Measurements from ENCODE around the gene CEBPZ.

CEBPZ gene

DNA sequence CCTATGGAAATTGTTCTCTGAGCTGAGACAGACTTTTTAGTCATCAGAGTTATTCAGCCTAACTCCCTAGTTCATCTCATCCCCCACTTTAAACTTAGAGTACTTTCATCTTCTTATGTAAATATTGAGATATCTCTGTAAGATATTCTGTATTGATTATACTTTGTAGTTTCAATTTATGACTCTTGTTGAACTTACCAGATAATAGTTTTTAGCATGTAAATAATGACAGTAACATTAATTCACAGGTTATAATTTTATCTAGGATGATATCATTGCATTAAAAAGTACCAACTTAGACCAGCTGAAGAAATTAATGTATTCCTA, 59.8 kb downstream of the CEBPZ start:
- no peak for DNase-seq

DNA sequence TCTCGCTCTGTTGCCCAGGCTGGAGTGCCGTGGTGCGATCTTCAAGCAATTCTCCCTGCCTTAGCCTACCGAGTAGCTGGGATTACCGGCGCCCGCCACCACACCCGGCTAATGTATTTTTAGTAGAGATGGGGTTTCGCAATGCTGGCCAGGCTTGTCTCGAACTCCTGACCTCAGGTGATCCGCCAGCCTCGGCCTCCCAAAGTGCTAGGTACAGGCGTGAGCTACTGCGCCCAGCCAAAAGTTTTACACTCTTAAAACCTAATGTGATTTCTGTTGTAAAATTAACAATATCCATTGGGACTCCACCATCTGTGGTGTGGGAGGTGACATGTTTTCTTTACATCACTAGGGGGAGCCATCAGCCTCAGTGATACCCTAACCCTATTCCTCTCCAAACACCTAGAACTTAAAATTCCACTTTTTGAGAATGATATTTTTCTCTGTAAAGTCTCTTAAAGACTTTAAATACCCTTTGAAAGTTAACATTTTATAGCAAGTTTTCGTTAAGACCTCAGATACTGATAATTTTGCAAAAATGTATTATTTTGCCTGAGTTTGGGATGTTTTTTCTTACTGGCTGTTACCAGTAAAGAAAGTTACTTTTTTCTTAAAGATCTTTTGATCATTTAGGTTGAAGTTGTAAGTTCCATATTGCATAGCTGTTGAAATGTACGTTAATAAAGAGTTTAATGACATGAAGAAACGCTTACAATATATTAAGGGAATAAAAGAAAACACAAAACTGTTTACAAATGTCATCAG, 63.0 kb downstream of the CEBPZ start:
- DNase-seq = no peak

DNA sequence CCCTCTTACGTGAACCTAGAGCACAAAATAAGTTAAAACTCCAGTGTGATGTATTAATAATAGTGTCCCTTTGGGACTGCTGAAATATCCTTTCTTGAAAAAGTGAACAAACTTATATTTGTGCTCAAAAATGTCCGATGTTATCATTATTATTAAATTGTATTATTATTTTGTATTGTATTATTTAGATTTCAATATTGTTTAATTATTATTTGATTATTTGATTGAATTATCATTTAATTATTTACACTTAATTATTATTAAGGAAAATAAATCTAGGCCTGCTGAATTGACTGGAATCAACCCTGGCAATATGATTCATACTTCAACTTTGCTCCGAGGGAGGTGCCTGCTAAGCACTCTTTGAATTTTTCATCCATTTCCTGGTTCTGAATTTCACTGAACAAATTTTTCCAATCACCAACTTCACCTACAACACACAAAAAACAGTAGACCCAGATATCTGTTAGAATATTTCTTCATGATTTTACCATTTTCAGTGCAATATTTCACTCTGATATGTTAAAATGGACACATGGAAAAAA, 63.7 kb downstream of the CEBPZ start:
- DNase-seq = no peak

DNA sequence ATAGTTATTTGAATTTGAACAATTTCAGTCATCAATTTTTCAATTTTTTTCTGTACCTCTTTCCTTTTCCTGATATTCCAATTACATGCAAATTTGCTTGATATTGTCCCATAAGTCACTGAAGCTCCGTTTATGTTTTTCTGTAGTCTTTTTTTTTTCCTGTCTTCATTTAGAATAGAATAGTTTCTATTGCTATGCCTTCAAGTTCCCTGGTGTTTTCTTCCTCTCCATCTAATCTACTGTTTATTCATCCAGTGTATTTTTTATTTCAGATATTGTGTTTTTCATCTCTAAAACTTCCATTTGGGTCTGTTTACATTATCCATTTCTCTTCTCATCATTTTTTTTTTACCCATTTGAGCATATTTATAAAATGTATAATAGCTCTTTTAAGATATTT, 66.6 kb downstream of the CEBPZ start:
- no peak for DNase-seq

DNA sequence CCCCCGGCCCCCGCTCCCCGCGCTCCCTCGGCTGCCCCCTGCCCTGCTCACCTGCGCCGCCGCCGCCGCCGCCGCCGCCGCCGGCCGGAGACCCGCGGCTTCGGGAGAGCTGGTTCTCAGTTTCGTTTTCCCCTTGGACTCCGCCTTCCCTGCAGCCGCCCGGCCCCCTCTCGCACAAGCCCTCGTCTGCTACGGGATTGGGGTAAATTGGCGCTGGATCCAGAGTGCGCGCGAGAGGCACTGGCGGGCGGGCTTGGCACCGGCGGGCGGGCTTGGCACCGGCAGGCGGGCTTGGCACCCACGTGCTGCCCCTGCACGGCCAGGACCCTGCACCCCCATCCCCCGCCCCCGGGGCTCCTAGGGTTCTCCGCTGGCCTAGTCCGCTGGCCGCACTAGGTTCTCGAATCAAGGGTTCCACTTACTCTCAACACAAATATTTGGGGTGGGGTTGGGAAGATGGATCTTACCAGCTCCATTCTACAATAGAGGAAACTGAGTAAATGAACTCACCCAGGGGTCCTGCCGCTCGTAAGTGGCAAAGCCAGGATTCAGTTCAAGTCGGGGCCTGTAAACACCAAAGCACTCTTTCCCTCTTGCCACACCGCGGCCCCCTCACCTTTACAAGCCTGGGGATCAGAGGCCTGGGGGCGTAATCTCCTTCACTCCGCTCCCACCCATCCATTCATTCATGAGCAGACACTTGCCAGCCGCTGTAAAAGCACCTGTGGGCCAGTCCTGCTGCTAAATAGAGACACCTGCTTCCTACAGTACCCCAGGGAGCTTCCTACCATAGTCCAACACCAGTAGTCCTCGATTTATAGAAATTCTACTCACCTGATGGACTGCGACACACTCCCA, 74.3 kb downstream of the CEBPZ start, which contains the start of gene EIF2AK2:
Gene EIF2AK2, minus strand, starts transcription at position 124 of the 858 bp plus-strand sequence. CDS start 9,174 bp downstream, outside the sequence.
- DNase-seq = peak; percentile 75

DNA sequence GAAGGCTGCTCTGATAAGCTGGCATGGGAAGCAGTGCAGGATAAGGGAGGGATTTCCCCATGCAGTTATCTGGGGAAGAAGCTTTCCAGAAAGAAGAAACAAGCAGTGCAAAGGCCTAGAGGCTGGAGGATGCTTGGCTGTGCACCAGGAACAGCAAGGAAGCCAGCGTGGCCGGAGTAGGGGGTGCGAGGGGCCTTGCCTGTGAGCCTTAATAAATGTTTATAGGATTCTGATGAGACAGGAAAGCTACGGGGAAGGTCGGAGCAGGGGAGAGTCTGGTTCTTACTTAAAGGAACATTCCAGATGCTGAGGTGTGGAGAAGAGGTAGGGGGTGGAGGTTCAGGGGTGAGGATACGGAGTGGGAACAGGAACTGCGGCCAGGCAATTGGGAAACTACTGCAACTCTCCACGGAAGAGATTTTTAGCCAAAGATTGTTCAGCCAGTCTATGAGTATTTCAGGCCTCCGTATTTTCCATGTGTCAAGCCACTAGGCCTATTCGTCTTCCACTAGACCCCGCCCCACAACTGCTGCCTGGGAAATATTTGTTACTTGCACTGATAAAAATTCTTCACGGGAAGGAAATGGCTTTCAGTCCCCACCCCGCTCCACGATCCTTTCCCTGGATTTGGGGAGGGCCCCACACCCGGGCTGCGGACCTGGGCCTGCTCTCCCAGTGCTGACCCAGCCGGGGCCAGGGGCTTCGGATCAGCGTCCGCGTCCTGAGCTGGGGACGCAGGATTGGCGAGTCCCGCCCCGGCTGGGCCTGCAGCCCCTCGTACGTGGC, 75.1 kb downstream of the CEBPZ start:
- DNase-seq = no peak

DNA sequence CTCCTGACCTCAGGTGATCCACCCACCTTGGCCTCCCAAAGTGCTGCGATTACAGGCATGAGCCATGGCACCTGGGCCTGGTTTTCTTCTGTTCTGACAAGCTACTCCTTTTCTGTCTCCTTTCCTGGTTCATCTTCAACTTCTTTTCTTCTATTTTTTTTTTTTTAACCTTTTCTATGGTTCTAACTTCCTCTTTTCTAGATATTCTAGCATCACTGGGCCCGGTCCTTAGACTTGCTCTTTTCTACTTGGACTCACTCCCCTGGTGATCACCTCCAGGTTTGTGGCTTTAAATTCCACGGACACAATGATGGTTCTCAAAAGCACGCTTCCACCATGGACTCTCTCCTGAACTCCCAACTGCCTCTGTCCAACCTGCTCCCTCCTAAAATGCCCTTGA, 76.6 kb downstream of the CEBPZ start:
- no peak for DNase-seq

DNA sequence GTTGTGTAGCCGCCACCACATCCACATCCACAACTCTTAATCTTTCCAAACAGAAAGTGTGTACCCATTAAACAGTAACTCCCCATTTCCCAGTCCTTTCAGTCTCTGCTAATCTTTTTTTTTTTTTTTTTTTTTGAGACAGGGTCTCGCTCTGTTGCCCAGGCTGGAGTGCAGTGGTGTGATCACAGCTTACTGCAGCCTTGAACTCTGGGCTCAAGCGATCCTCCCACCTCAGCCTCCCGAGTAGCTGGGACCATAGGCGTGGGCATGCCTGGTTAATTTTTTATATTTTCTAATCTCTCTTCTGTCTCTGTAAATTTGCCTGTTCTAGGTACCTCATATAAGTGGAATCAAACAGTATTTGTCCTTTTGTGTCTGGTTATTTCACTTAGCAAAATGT, 78.2 kb downstream of the CEBPZ start:
- no peak for DNase-seq
